Activated naive CD8-positive, alpha-beta T cell treated with anti-CD3 and anti-CD28 coated beads for 36 hours (primary cell): Measurements from ENCODE around the gene POLR2A. TPM values are rescaled to one million over a fixed set of nuclear protein-coding genes. Genes with fewer than 3 reads are reported as not detected.

Experiments
- DNase-seq: peaks from one replicate; pipeline ENCODE4 v3.0.0; 2021
- H3K27ac Mint-ChIP-seq: one replicate; pipeline ENCODE4 v1.8.0; 2022; ENCODE audit warnings: mild to moderate bottlenecking, moderate library complexity, mixed read lengths
- H3K27me3 Mint-ChIP-seq: one replicate; pipeline ENCODE4 v1.8.0; 2022; ENCODE audit warnings: mild to moderate bottlenecking, mixed read lengths
- H3K36me3 Mint-ChIP-seq: one replicate; pipeline ENCODE4 v1.8.0; 2021; ENCODE audit warnings: mild to moderate bottlenecking, mixed read lengths
- H3K4me1 Mint-ChIP-seq: one replicate; pipeline ENCODE4 v1.8.0; 2021; ENCODE audit warnings: mixed read lengths
- H3K4me3 Mint-ChIP-seq: one replicate; pipeline ENCODE4 v1.8.0; 2022; ENCODE audit warnings: mild to moderate bottlenecking, moderate library complexity, mixed read lengths
- H3K9me3 Mint-ChIP-seq: one replicate; pipeline ENCODE4 v1.8.0; 2022; ENCODE audit warnings: mixed read lengths
- total RNA-seq, 2 experiments: library from RNA; stranded (reverse); gene quantifications; one replicate each; pipeline ENCODE4 v1.2.3, GENCODE V29; 2021

POLR2A gene
- total RNA-seq, 2 experiments from 2014 or later: 198 to 200 TPM

GRCh38 chr17:7530023-7530900 is 46.1 kb downstream of the POLR2A start:
- no peak for DNase-seq
- Mint-ChIP-seq H3K27me3 (no peaks in the 10 kb centered on the region), H3K27ac (no peak overlapping the region), H3K4me1 (no peaks in the 10 kb centered on the region), H3K4me3 (no peak overlapping the region), H3K36me3 (peaks cover 15% of the 10 kb centered on the region), H3K9me3 (peaks cover 17% of the 10 kb centered on the region)

- DNase-seq: no peak
- H3K4me1 Mint-ChIP-seq: no peaks in the 10 kb centered on the region
- no peak overlapping the region for H3K27ac Mint-ChIP-seq
- no peaks in the 10 kb centered on the region for H3K36me3 Mint-ChIP-seq
- no peak overlapping the region for H3K4me3 Mint-ChIP-seq
- peaks cover 6% of the 10 kb centered on the region for H3K9me3 Mint-ChIP-seq
- H3K27me3 Mint-ChIP-seq: no peaks in the 10 kb centered on the region
Measured at GRCh38 chr17:7538050-7538449, 53.9 kb downstream of the POLR2A start.

DNA sequence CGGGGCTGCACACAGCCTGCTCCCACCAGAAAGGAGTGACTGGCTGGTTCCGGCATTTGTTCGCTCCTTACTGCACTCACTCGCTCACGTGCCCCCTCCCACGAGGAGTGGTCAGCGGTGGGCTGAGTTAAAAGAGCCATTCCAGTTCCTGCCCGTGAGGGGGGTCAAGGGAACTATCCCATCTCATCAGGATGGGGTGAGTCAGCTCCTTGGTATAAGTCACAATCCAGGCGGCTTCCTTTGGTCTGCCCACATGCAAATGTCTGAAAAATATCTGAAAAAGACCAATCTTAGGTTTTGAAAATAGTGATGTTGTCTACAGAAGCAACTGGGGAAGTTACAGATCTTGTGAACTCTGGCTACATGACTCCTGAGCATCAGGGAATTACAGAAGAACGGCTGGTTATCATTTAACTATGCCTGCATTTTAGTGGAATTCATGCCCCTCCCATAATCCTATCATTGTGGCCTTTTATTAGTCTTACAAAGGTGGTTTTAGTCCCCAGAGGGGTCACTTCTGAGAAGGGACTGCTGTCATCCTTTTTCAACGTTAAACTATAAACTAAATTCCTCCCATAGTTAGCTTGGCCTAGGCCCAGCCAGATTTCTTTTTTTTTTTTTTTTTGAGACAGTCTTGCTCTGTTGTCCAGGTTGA is 54.9 kb downstream of the POLR2A start:
- no peak overlapping the region for H3K27ac Mint-ChIP-seq
- H3K9me3 Mint-ChIP-seq: peaks cover 6% of the 10 kb centered on the region
- H3K27me3 Mint-ChIP-seq: no peaks in the 10 kb centered on the region
- no peaks in the 10 kb centered on the region for H3K36me3 Mint-ChIP-seq
- DNase-seq: no peak
- H3K4me3 Mint-ChIP-seq: no peak overlapping the region
- H3K4me1 Mint-ChIP-seq: no peaks in the 10 kb centered on the region

DNA sequence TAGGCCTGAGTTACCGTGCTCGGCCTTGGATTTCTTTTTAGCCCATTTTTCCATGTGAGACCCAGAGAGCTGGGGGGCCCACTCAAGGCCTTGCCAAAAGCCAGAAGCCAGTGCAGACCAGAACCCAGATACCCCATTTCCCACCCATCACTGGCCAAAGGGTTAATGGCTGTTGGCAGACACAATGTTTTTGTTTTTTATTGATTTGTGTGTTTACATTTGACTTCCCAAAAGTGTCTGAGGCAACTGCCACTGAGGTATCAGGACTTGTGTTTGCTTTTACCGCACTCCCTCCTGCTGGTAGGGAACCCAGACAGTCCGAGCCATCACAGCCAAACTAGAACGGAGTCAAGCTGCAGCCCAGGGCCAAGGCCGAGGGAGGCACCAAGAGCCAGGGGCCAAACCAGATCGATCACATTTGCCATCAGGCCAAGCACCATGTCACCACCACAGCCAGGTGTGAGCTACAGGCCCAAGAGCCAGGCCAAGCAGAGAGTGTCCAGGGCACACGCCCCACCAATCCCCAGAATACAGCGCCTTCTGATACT is 57.0 kb downstream of the POLR2A start:
- no peak overlapping the region for H3K27ac Mint-ChIP-seq
- H3K4me3 Mint-ChIP-seq: no peak overlapping the region
- H3K9me3 Mint-ChIP-seq: peaks cover 6% of the 10 kb centered on the region
- H3K27me3 Mint-ChIP-seq: no peaks in the 10 kb centered on the region
- H3K36me3 Mint-ChIP-seq: no peaks in the 10 kb centered on the region
- no peaks in the 10 kb centered on the region for H3K4me1 Mint-ChIP-seq
- no peak for DNase-seq

- Mint-ChIP-seq H3K27me3 (no peaks in the 10 kb centered on the region), H3K4me3 (no peak overlapping the region), H3K36me3 (peaks cover 1% of the 10 kb centered on the region), H3K9me3 (no peaks in the 10 kb centered on the region), H3K4me1 (peaks cover 15% of the 10 kb centered on the region), H3K27ac (no peak overlapping the region)
- no peak for DNase-seq
Measured at GRCh38 chr17:7544911-7545310, 60.7 kb downstream of the POLR2A start.

GRCh38 chr17:7548585-7549400 is 64.6 kb downstream of the POLR2A start, which contains the start of gene TNFSF12:
Gene TNFSF12, plus strand, starts transcription at chr17:7549058. Its CDS starts 96 bp downstream, at chr17:7549154.
- Mint-ChIP-seq H3K27me3 (no peaks in the 10 kb centered on the region), H3K4me1 (peaks cover 50% of the 10 kb centered on the region), H3K9me3 (no peaks in the 10 kb centered on the region), H3K4me3 (peak within 1 kb of the TSS; percentile 83), H3K36me3 (peaks cover 8% of the 10 kb centered on the region), H3K27ac (peak within 1 kb of the TSS; percentile 79)
- peak; percentile 67 for DNase-seq

Other genes with a start within 250 kb of the POLR2A start
- 10 to 100 TPM; 64.4 to 66.5 TPM for gene DVL2, start 249.8 kb upstream of the POLR2A start, total RNA-seq
- gene PHF23, start 244.9 kb upstream of the POLR2A start, total RNA-seq: 10 to 100 TPM; 28.1 to 28.8 TPM
- gene GABARAP, start 241.9 kb upstream of the POLR2A start, total RNA-seq: 100 to 1,000 TPM; 112 to 113 TPM
- 100 to 1,000 TPM; 180 to 191 TPM for gene CTDNEP1, start 232.6 kb upstream of the POLR2A start, total RNA-seq
- 100 to 1,000 TPM in 1 of 2 experiments, 10 to 100 TPM in 1; 99.0 to 110 TPM for gene ELP5, start 232.2 kb upstream of the POLR2A start, total RNA-seq
- gene CLDN7, start 221.9 kb upstream of the POLR2A start, total RNA-seq: 1 to 10 TPM in 1 of 2 experiments, under 1 TPM in 1; 0.90 to 1.6 TPM
- under 1 TPM; 0.54 to 0.56 TPM for gene SLC2A4, start 202.6 kb upstream of the POLR2A start, total RNA-seq
- gene YBX2, start 189.7 kb upstream of the POLR2A start, total RNA-seq: under 1 TPM; 0.19 to 0.24 TPM
- 1,000 to 10,000 TPM; 1,429 to 1,492 TPM for gene EIF5A, start 176.7 kb upstream of the POLR2A start, total RNA-seq
- gene GPS2, start 169.0 kb upstream of the POLR2A start, total RNA-seq: 10 to 100 TPM; 58.4 to 62.6 TPM
- 10 to 100 TPM; 44.1 to 46.0 TPM for gene NEURL4, start 155.0 kb upstream of the POLR2A start, total RNA-seq
- 100 to 1,000 TPM; 235 to 238 TPM for gene ACAP1, start 147.8 kb upstream of the POLR2A start, total RNA-seq
- 1 to 10 TPM; 4.0 to 4.5 TPM for gene KCTD11, start 132.2 kb upstream of the POLR2A start, total RNA-seq
- not detected for gene TMEM95, start 129.2 kb upstream of the POLR2A start, total RNA-seq
- 1 to 10 TPM; 4.3 to 5.0 TPM for gene TNK1, start 103.3 kb upstream of the POLR2A start, total RNA-seq
- 10 to 100 TPM; 63.0 to 66.8 TPM for gene PLSCR3, start 89.8 kb upstream of the POLR2A start, total RNA-seq
- 10 to 100 TPM; 42.7 to 44.3 TPM for gene TMEM256, start 80.3 kb upstream of the POLR2A start, total RNA-seq
- gene NLGN2, start 76.5 kb upstream of the POLR2A start, total RNA-seq: 1 to 10 TPM; 8.8 to 9.3 TPM
- not detected for gene SPEM1, start 64.0 kb upstream of the POLR2A start, total RNA-seq
- not detected for gene SPEM2, start 58.8 kb upstream of the POLR2A start, total RNA-seq
- not detected for gene SPEM3, start 55.5 kb upstream of the POLR2A start, total RNA-seq
- 10 to 100 TPM; 10.4 TPM for gene TMEM102, start 48.9 kb upstream of the POLR2A start, total RNA-seq
- 1 to 10 TPM; 7.6 to 9.2 TPM for gene FGF11, start 44.9 kb upstream of the POLR2A start, total RNA-seq
- 10 to 100 TPM; 10.6 to 11.3 TPM for gene CHRNB1, start 39.3 kb upstream of the POLR2A start, total RNA-seq
- 10 to 100 TPM; 16.7 TPM for gene ZBTB4, start 4.7 kb upstream of the POLR2A start, total RNA-seq
- gene SLC35G6, start 2.9 kb upstream of the POLR2A start, total RNA-seq: not detected
- gene TNFSF12, start 64.7 kb downstream of the POLR2A start, total RNA-seq: 10 to 100 TPM; 11.6 to 15.1 TPM
- gene TNFSF13, start 74.4 kb downstream of the POLR2A start, total RNA-seq: 1 to 10 TPM; 6.3 to 7.3 TPM
- gene SENP3, start 77.6 kb downstream of the POLR2A start, total RNA-seq: 100 to 1,000 TPM in 1 of 2 experiments, 10 to 100 TPM in 1; 96.5 to 100 TPM
- gene CD68, start 95.3 kb downstream of the POLR2A start, total RNA-seq: 1 to 10 TPM; 6.6 to 6.7 TPM
- gene MPDU1, start 99.5 kb downstream of the POLR2A start, total RNA-seq: 10 to 100 TPM; 72.8 to 77.2 TPM
- gene SOX15, start 105.7 kb downstream of the POLR2A start, total RNA-seq: under 1 TPM; 0.28 to 0.35 TPM
- gene FXR2, start 130.5 kb downstream of the POLR2A start, total RNA-seq: 10 to 100 TPM; 35.5 to 37.0 TPM
- gene SAT2, start 143.5 kb downstream of the POLR2A start, total RNA-seq: 10 to 100 TPM; 15.4 to 15.5 TPM
- gene SHBG, start 145.8 kb downstream of the POLR2A start, total RNA-seq: not detected
- gene ATP1B2, start 166.6 kb downstream of the POLR2A start, total RNA-seq: under 1 TPM in 1 of 2 experiments, not detected in 1; 0.10 TPM
- 100 to 1,000 TPM; 137 to 142 TPM for gene TP53, start 203.1 kb downstream of the POLR2A start, total RNA-seq
- gene WRAP53, start 204.1 kb downstream of the POLR2A start, total RNA-seq: 10 to 100 TPM; 22.8 to 27.4 TPM
- not detected for gene EFNB3, start 220.8 kb downstream of the POLR2A start, total RNA-seq
- under 1 TPM; 0.04 to 0.14 TPM for gene DNAH2, start 233.4 kb downstream of the POLR2A start, total RNA-seq